K562 (cell line): ENCODE measurements around the gene FREM1. TPM values are rescaled to one million over a fixed set of nuclear protein-coding genes. Genes with fewer than 3 reads are reported as not detected.

ENCODE experiments used
- ATAC-seq: fragments of 200-7000 bp; cut with Tn5 transposase; 3 replicates; pipeline ENCODE4 v1.9.1; 2020; ENCODE audit warnings: moderate library complexity
- BruUV-seq: library from RNA; stranded (reverse); fragments of 400-500 nt; replicated peaks from 2 replicates; lab custom pipeline; 2021; lab: Mats Ljungman, UMichigan
- CTCF ChIA-PET: fragments of 300-600 bp; formaldehyde crosslinking; extraction: SDS; loops from one replicate; lab custom pipeline; 2021; ENCODE audit warnings: low intra/inter-chr PET ratio; lab: Yijun Ruan, JAX
- POLR2A ChIA-PET: fragments of 300-600, 350-650 bp; sonication (Branson Sonifier 250); formaldehyde crosslinking; extraction: SDS; loops from one replicate; lab custom pipeline; 2021; ENCODE audit warnings: antibody characterized with exemption, inconsistent platforms; lab: Yijun Ruan, JAX
- DNase-seq, 4 experiments: peaks; one replicate each; pipeline versions ENCODE4 v3.0.0 to v3.0.0-alpha.2; 2011 to 2018; ENCODE audit warnings: low spot score in 3 of 4, mixed read lengths in 3 of 4; ENCODE audit errors: extremely low read depth in 1 of 4
- FAIRE-seq: peaks from 2 replicates; lab custom pipeline; 2011; peaks lifted over from hg19 to GRCh38; lab: Jason Lieb, UNC
- H2AFZ ChIP-seq: 2 replicates; pipeline ENCODE4 v1.6.0; 2011; ENCODE audit warnings: low read depth, low read length, control low read depth, inconsistent platforms
- H3K27ac ChIP-seq: fragments of 200-600 bp; 3 replicates; pipeline ENCODE4 v1.8.0; 2011; ENCODE audit warnings: low read depth, mild to moderate bottlenecking, control low read depth, inconsistent platforms, low read length, moderate library complexity, mixed read lengths; ENCODE audit errors: extremely low read depth
- H3K27me3 ChIP-seq, 2 experiments: fragments of 300-600 bp in 1 of 2; 2 replicates in 1 of 2; 3 replicates in 1 of 2; pipeline versions ENCODE4 v1.6.0 to v1.8.0; 2011; ENCODE audit warnings: inconsistent platforms in 2 of 2, low read length in 2 of 2, mild to moderate bottlenecking in 1 of 2, mixed read lengths in 1 of 2, moderate library complexity in 1 of 2; ENCODE audit not compliant: control insufficient read depth in 2 of 2, insufficient read depth in 2 of 2
- H3K36me3 ChIP-seq: fragments of 300-600 bp; 3 replicates; pipeline ENCODE4 v1.8.0; 2011; ENCODE audit warnings: mild to moderate bottlenecking, low read length, inconsistent platforms; ENCODE audit not compliant: control insufficient read depth, insufficient read depth
- H3K4me1 ChIP-seq, 2 experiments: fragments of 200-600 bp in 1 of 2; replicated peaks in 1 of 2; 2 replicates in 1 of 2; 3 replicates in 1 of 2; pipeline versions ENCODE4 v1.5.1 to v1.8.0; 2011; ENCODE audit warnings: inconsistent platforms in 2 of 2, low read length in 2 of 2, mild to moderate bottlenecking in 1 of 2, mixed read lengths in 1 of 2, moderate library complexity in 1 of 2; ENCODE audit not compliant: control insufficient read depth in 2 of 2, insufficient read depth in 2 of 2
- H3K4me2 ChIP-seq: 2 replicates; pipeline ENCODE4 v1.6.1; 2011; ENCODE audit warnings: low read length, control low read depth, inconsistent platforms, mixed read lengths; ENCODE audit not compliant: insufficient read depth
- H3K4me3 ChIP-seq: fragments of 200-600 bp; sonication (generic), shearing (Covaris generic); 2 replicates; pipeline ENCODE4 v1.5.1; 2016; ENCODE audit warnings: control low read depth, inconsistent platforms
- H3K79me2 ChIP-seq: fragments of 200-600 bp; 3 replicates; pipeline ENCODE4 v1.8.0; 2011; ENCODE audit warnings: low read length, inconsistent platforms; ENCODE audit not compliant: control insufficient read depth, insufficient read depth
- H3K9ac ChIP-seq, 2 experiments: 2 replicates each; pipeline versions ENCODE4 v1.6.0 to v1.6.1; 2011; ENCODE audit warnings: low read depth in 2 of 2, low read length in 2 of 2, control low read depth in 1 of 2, inconsistent platforms in 1 of 2, mild to moderate bottlenecking in 1 of 2, mixed read lengths in 1 of 2; ENCODE audit not compliant: insufficient read depth in 1 of 2
- H3K9me1 ChIP-seq: one replicate; pipeline ENCODE4 v1.6.0; 2011; ENCODE audit warnings: inconsistent platforms, mild to moderate bottlenecking, low read length, moderate library complexity; ENCODE audit not compliant: control insufficient read depth, insufficient read depth
- H3K9me3 ChIP-seq: replicated peaks from 2 replicates; pipeline ENCODE4 v1.5.1; 2011; ENCODE audit warnings: low read depth, low read length, inconsistent platforms; ENCODE audit not compliant: control insufficient read depth, insufficient read depth
- H4K20me1 ChIP-seq: replicated peaks from 2 replicates; pipeline ENCODE4 v1.6.1; 2011; ENCODE audit warnings: low read length, inconsistent platforms, mixed read lengths; ENCODE audit not compliant: control insufficient read depth, insufficient read depth
- CTBP1 ChIP-seq: fragments of 450-650 bp; IDR thresholded peaks from 2 replicates; pipeline ENCODE4 v1.6.1; 2016; ENCODE audit warnings: borderline replicate concordance
- DDX20 ChIP-seq: fragments of 450-650 bp; IDR thresholded peaks from 2 replicates; pipeline ENCODE4 v1.6.1; 2016; ENCODE audit warnings: missing genetic modification characterization, low read depth, mild to moderate bottlenecking, missing compliant biosample characterization, moderate library complexity
- EGR1 ChIP-seq: fragments of 450-650 bp; conservative IDR thresholded peaks from 2 replicates; pipeline ENCODE4 v1.6.1; 2017; ENCODE audit warnings: mild to moderate bottlenecking
- JUND ChIP-seq, 2 experiments: IDR thresholded peaks; 2 replicates in 1 of 2; 3 replicates in 1 of 2; pipeline ENCODE4 v1.6.1; 2011; ENCODE audit warnings: borderline replicate concordance in 2 of 2, low read depth in 2 of 2, low read length in 2 of 2, improper control_type of control experiment in 1 of 2, missing biosample characterization in 1 of 2, missing genetic modification characterization in 1 of 2, missing genetic modification reagents in 1 of 2
- NFRKB ChIP-seq: fragments of 450-650 bp; IDR thresholded peaks from 2 replicates; pipeline ENCODE4 v1.6.1; 2016; ENCODE audit warnings: low read depth
- POLR2B ChIP-seq: fragments of 450-650 bp; IDR thresholded peaks from 2 replicates; pipeline ENCODE4 v1.6.1; 2018; ENCODE audit warnings: low read depth; ENCODE audit not compliant: partially characterized antibody
- SAP30 ChIP-seq: fragments of 200-600 bp; sonication (generic); IDR thresholded peaks from 2 replicates; pipeline ENCODE4 v1.6.1; 2012; ENCODE audit warnings: borderline replicate concordance, low read depth, mild to moderate bottlenecking, moderate library complexity, low read length, control low read depth, inconsistent platforms; ENCODE audit not compliant: insufficient read depth, poor library complexity, severe bottlenecking
- TARDBP ChIP-seq: fragments of 450-650 bp; IDR thresholded peaks from 2 replicates; pipeline ENCODE4 v1.6.1; 2016
- ZNF133 ChIP-seq: fragments of 250-450 bp; sonication (Bioruptor Pico); IDR thresholded peaks from 2 replicates; pipeline ENCODE4 v1.4.0; 2020; ENCODE audit warnings: mild to moderate bottlenecking
- WGBS: fragments of 100-300 bp; shearing (Covaris generic); methylation state at CpG from one replicate; pipeline ENCODE4 v1.1.6; 2016; ENCODE audit warnings: low coverage, mixed read lengths; ENCODE audit not compliant: insufficient coverage; ENCODE audit errors: missing lambda C conversion rate; 5-methylcytosine and 5-hydroxymethylcytosine counted together
- in situ Hi-C: fragments of 300-500 bp; cut with MboI; formaldehyde crosslinking; loops from 4 replicates; pipeline ENCODE4 v1.15.0; 2018; ENCODE audit warnings: inconsistent platforms, mixed read lengths
- intact Hi-C: fragments of 100-400 bp; cut with micrococcal nuclease; formaldehyde crosslinking; loops from 2 replicates; pipeline ENCODE4 v1.14.2; 2022
- polyA plus RNA-seq, 8 experiments: library from polyadenylated mRNA; depleted of rRNA in 4 of 8; stranded (reverse) in 5 of 8; unstranded in 3 of 8; fragments of >200 nt; fragmentation: Nextera tagmentation in 2 of 8; fragmentation: Illumina TruSeq in 1 of 8; extraction: Ambion mirVana in 2 of 8; extraction: Trizol in 1 of 8; gene quantifications; 2 replicates each; pipeline versions ENCODE4 v1.2.1 to v1.2.3, GENCODE V29; 2011 to 2014; ENCODE audit warnings: inconsistent platforms in 1 of 8, missing spikeins in 1 of 8
- total RNA-seq, 7 experiments: library from RNA; depleted of rRNA in 6 of 7; stranded (reverse); fragments of >200 nt in 6 of 7; fragmentation: Illumina TruSeq in 2 of 7; extraction: Trizol in 2 of 7; gene quantifications; 2 replicates each; pipeline versions ENCODE4 v1.2.1 to v1.2.3, GENCODE V29; 2011 to 2021; ENCODE audit warnings: low replicate concordance in 1 of 7
- TF ChIP-seq, protein P1 (sequence below): sonication (generic); formaldehyde crosslinking; IDR thresholded peaks from 2 replicates; pipeline ENCODE4 v1.8.0; 2022; ENCODE audit warnings: missing genetic modification reagents, mild to moderate bottlenecking, moderate library complexity, borderline replicate concordance
- TF ChIP-seq, protein P2 (sequence below): fragments of 250-450 bp; sonication (Bioruptor Pico); IDR thresholded peaks from 2 replicates; pipeline ENCODE4 v1.8.0; 2021; ENCODE audit warnings: borderline replicate concordance, mild to moderate bottlenecking, moderate library complexity; ENCODE audit not compliant: poor library complexity, severe bottlenecking
- TF ChIP-seq, protein P3 (sequence below): fragments of 250-450 bp; sonication (Bioruptor Pico); IDR thresholded peaks from 2 replicates; pipeline ENCODE4 v1.4.0; 2020; ENCODE audit warnings: mild to moderate bottlenecking, moderate library complexity

FREM1 gene
- total and polyA plus RNA-seq, 9 of the 15 experiments (the other 6 are each of a cell fraction or from before 2014, with no cell fraction given), result 0.03 to 0.24 (median 0.13) TPM; not detected in 2

DNA sequence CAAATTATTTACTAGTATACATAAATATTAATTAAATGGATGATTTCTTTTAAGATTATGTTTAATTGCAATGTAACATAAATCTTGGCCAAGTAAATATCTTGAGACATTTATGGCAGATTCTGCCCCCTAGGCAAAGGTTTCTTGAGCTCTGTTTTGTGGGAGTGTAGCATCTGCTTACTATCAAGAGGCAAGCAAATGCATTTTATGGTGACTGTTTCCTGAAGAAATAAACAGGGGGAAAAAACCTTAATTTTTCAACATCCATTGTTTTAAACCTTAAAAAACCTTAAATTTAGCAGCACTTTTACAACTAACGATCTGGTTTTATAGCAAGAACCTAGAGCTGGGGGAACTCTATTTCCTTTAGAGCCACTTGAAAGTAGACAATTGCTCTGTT lies 25.7 kb upstream of the FREM1 start:
- no peak for DNase-seq

More for the DNA sequence above, 25.7 kb upstream of the FREM1 start:
- Histone ChIP-seq H3K9me3 (no peaks in the 10 kb centered on the region), H3K36me3 (no peaks in the 10 kb centered on the region), H3K79me2 (no peaks in the 10 kb centered on the region), H3K9me1 (no peaks in the 10 kb centered on the region), H4K20me1 (no peaks in the 10 kb centered on the region), H3K4me1 (no peaks in the 10 kb centered on the region), H3K9ac (no peak overlapping the region), H2AFZ (no peak overlapping the region), H3K27me3 (no peaks in the 10 kb centered on the region), H3K27ac (no peak overlapping the region), H3K4me2 (no peak overlapping the region), H3K4me3 (no peak overlapping the region)
- FAIRE-seq, result no peak
- ChIA-PET CTCF (no interaction called here), POLR2A (interaction anchor here (1.0 to 1.3 kb wide), 2 partner anchors 9 to 13 kb away, joined by 3 read pairs; no protein-coding TSS in a partner anchor)
- no TSS peak for BruUV-seq
- WGBS, result 0% methylated on average over 1 of the region's 1 CpG
- in situ Hi-C loops (no loop called here), intact Hi-C loops (no loop called here)
- no peak for ATAC-seq
- TF ChIP-seq, protein P1, sequence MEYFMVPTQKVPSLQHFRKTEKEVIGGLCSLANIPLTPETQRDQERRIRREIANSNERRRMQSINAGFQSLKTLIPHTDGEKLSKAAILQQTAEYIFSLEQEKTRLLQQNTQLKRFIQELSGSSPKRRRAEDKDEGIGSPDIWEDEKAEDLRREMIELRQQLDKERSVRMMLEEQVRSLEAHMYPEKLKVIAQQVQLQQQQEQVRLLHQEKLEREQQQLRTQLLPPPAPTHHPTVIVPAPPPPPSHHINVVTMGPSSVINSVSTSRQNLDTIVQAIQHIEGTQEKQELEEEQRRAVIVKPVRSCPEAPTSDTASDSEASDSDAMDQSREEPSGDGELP (CRISPR knock-in tag), result no peak
- TF ChIP-seq JUND (IDR thresholded peaks at IDR 0.05; ENCODE audit: borderline replicate concordance, low read depth, low read length) (no peak), JUND (tag; IDR thresholded peaks at IDR 0.05; ENCODE audit: borderline replicate concordance, low read depth, low read length) (no peak), SAP30 (no peak), NFRKB (no peak), CTBP1 (no peak), DDX20 (tag) (no peak), POLR2B (no peak), EGR1 (no peak), TARDBP (no peak), ZNF133 (CRISPR knock-in tag) (no peak)
- TF ChIP-seq, protein P2, sequence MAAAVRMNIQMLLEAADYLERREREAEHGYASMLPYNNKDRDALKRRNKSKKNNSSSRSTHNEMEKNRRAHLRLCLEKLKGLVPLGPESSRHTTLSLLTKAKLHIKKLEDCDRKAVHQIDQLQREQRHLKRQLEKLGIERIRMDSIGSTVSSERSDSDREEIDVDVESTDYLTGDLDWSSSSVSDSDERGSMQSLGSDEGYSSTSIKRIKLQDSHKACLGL (CRISPR knock-in tag), result no peak
- TF ChIP-seq, protein P3, sequence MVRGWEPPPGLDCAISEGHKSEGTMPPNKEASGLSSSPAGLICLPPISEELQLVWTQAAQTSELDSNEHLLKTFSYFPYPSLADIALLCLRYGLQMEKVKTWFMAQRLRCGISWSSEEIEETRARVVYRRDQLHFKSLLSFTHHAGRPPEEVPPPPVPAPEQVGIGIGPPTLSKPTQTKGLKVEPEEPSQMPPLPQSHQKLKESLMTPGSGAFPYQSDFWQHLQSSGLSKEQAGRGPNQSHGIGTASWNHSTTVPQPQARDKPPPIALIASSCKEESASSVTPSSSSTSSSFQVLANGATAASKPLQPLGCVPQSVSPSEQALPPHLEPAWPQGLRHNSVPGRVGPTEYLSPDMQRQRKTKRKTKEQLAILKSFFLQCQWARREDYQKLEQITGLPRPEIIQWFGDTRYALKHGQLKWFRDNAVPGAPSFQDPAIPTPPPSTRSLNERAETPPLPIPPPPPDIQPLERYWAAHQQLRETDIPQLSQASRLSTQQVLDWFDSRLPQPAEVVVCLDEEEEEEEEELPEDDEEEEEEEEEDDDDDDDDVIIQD, result no peak
